ENCODE measurements around the gene MRPS23.
"Not testable (repeated sequence)": the region's sequence is repeated elsewhere in the genome, so short reads cannot be mapped to it uniquely, and the experiment has no call there.

- not testable (repeated sequence) for TF ChIP-seq FOXJ3 (CRISPR knock-in tag; IDR thresholded peaks at IDR 0.05); POLR2AphosphoS5 (IDR thresholded peaks at IDR 0.05; ENCODE audit: control insufficient read depth, insufficient read depth, low read depth, low read length); POLR2A (conservative IDR thresholded peaks at IDR 0.05); CREB1 (IDR thresholded peaks at IDR 0.05); CREB1 (CRISPR knock-in tag; IDR thresholded peaks at IDR 0.05); ZNF609 (CRISPR knock-in tag; IDR thresholded peaks at IDR 0.05; ENCODE audit: borderline replicate concordance); ETV6 (IDR thresholded peaks at IDR 0.05; ENCODE audit: borderline replicate concordance in 1 of 2, low read depth in 2 of 2, low read length in 1 of 2); ETV6 (CRISPR knock-in tag; IDR thresholded peaks at IDR 0.05; ENCODE audit: borderline replicate concordance); CTCF (IDR thresholded peaks at IDR 0.05 in 2 of 3, conservative IDR thresholded peaks at IDR 0.05 in 1 of 3; ENCODE audit: insufficient read depth in 2 of 3, low read depth in 1 of 3, low read length in 3 of 3); EZH2 (IDR thresholded peaks at IDR 0.05; ENCODE audit: borderline replicate concordance, low read depth, low read length); SMARCA5 (IDR thresholded peaks at IDR 0.05); TCF7L2 (IDR thresholded peaks at IDR 0.05; ENCODE audit: low read depth, low read length); RBM15 (IDR thresholded peaks at IDR 0.05; ENCODE audit: insufficient read depth, low read length)
These were observed 3.5 kb downstream of the MRPS23 start for GRCh38 chr17:57846056-57846945.

All from K562 (cell line).